Nephron progenitor cell (in vitro differentiated cells): ENCODE results near the gene LTC4S.

Experiments used
- DNase-seq: peaks from one replicate; pipeline ENCODE4 v3.0.0; 2021
- H3K27ac Mint-ChIP-seq: 2 replicates; pipeline ENCODE4 v1.8.0; 2021; ENCODE audit warnings: mild to moderate bottlenecking, moderate library complexity, mixed read lengths
- H3K27me3 Mint-ChIP-seq: 2 replicates; pipeline ENCODE4 v1.8.0; 2021; ENCODE audit warnings: mild to moderate bottlenecking, low read depth, mixed read lengths; ENCODE audit not compliant: poor library complexity
- H3K36me3 Mint-ChIP-seq: 2 replicates; pipeline ENCODE4 v1.8.0; 2021; ENCODE audit warnings: low read depth, mixed read lengths
- H3K4me1 Mint-ChIP-seq: 2 replicates; pipeline ENCODE4 v1.8.0; 2021; ENCODE audit warnings: mixed read lengths
- H3K4me3 Mint-ChIP-seq: 2 replicates; pipeline ENCODE4 v1.8.0; 2021; ENCODE audit warnings: mild to moderate bottlenecking, moderate library complexity, mixed read lengths
- H3K9me3 Mint-ChIP-seq: 2 replicates; pipeline ENCODE4 v1.8.0; 2021; ENCODE audit warnings: mild to moderate bottlenecking, moderate library complexity, mixed read lengths
- TF ChIP-seq, protein P1 (sequence below): fragments of 200-600 bp; sonication (generic); IDR thresholded peaks from 2 replicates; pipeline ENCODE4 v1.5.0; 2021; ENCODE audit warnings: antibody characterized with exemption

Gene LTC4S

DNA sequence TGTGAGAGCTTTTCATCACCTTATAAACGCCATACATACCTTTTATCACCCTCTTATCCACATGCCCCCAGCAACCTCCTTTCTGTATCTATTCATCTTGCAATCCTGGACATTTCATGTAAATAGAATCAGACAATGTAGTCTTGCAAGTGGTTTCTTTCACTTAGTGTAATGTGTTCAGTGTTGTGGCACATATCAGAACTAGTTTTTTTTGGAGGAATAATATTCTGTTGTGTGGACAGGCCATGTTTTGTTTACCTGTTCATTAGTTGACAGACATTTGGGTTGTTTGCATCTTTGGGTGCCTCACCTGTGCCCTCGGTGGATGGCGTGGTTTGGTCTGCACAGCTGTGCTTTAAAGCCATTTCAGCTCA is 28.3 kb downstream of the LTC4S start:
- TF ChIP-seq, protein P1, sequence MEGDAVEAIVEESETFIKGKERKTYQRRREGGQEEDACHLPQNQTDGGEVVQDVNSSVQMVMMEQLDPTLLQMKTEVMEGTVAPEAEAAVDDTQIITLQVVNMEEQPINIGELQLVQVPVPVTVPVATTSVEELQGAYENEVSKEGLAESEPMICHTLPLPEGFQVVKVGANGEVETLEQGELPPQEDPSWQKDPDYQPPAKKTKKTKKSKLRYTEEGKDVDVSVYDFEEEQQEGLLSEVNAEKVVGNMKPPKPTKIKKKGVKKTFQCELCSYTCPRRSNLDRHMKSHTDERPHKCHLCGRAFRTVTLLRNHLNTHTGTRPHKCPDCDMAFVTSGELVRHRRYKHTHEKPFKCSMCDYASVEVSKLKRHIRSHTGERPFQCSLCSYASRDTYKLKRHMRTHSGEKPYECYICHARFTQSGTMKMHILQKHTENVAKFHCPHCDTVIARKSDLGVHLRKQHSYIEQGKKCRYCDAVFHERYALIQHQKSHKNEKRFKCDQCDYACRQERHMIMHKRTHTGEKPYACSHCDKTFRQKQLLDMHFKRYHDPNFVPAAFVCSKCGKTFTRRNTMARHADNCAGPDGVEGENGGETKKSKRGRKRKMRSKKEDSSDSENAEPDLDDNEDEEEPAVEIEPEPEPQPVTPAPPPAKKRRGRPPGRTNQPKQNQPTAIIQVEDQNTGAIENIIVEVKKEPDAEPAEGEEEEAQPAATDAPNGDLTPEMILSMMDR: no peak
- peaks cover 39% of the 10 kb centered on the region for H3K4me1 Mint-ChIP-seq
- DNase-seq: no peak
- H3K9me3 Mint-ChIP-seq: no peaks in the 10 kb centered on the region
- peak overlapping the region; percentile 89 for H3K4me3 Mint-ChIP-seq
- peaks cover 9% of the 10 kb centered on the region for H3K27me3 Mint-ChIP-seq
- H3K27ac Mint-ChIP-seq: no peak overlapping the region
- peaks cover 28% of the 10 kb centered on the region for H3K36me3 Mint-ChIP-seq

DNA sequence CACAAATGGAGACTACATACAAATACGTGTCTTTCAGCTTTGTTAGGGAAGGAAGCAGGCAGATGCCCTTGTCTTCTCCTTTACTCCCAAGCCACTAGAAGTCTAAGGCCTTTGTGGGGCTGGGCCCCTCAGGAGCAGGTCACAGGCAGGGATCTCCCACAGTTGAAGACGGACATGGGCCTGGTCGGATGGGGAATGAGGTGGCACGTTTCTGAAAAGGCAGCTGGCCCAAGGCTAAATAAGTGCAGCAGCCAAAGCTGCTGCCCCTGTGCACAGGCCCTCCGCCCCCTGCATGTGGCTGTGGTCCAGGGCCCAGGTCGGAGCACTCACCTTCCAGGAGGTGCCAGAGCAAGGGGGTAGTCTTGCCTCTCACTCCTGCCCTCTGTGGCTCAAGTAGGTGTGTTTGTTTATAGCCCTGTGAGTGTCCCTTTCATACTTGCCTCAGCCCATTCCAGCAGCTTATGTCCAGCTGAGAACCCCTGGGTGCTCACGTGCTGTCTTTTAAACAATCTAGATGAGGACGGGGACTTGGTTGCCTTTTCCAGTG is 28.7 kb downstream of the LTC4S start:
- Mint-ChIP-seq H3K27ac (no peak overlapping the region), H3K9me3 (no peaks in the 10 kb centered on the region), H3K4me3 (peak overlapping the region; percentile 89), H3K27me3 (peaks cover 5% of the 10 kb centered on the region), H3K4me1 (peaks cover 39% of the 10 kb centered on the region), H3K36me3 (peaks cover 32% of the 10 kb centered on the region)
- DNase-seq: no peak
- TF ChIP-seq, protein P1: no peak

DNA sequence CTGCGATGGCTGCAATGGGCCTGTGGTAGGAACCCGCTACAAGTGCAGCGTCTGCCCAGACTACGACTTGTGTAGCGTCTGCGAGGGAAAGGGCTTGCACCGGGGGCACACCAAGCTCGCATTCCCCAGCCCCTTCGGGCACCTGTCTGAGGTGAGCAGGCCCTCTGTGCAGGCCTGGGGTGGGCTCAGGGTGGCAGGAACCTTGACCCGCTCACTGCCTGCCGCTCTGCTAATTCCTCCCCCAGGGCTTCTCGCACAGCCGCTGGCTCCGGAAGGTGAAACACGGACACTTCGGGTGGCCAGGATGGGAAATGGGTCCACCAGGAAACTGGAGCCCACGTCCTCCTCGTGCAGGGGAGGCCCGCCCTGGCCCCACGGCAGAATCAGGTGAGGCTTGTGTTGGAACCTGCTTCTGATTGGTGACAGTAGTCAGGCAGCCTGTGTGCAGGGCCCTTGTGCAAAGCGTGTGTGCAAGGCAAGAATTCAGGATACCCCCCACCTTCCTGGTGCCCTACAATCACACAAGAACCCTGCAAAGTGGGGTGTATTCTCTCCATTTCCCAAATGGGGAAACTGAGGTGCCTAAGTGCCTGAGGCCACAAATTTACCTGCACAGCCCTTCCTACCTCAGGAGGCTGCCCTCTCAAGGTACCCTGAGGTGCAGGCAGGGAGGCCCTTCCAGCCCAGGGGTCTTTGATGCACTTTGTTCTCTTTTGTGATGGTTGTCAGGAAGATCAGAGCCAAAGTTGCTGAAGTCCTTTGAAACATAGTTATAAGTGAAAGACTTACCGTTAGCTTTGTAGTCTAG is 30.4 kb downstream of the LTC4S start:
- Mint-ChIP-seq H3K27ac (no peak overlapping the region), H3K36me3 (peaks cover 48% of the 10 kb centered on the region), H3K27me3 (no peaks in the 10 kb centered on the region), H3K9me3 (no peaks in the 10 kb centered on the region), H3K4me1 (peaks cover 33% of the 10 kb centered on the region), H3K4me3 (no peak overlapping the region)
- no peak for DNase-seq
- TF ChIP-seq, protein P1: no peak

DNA sequence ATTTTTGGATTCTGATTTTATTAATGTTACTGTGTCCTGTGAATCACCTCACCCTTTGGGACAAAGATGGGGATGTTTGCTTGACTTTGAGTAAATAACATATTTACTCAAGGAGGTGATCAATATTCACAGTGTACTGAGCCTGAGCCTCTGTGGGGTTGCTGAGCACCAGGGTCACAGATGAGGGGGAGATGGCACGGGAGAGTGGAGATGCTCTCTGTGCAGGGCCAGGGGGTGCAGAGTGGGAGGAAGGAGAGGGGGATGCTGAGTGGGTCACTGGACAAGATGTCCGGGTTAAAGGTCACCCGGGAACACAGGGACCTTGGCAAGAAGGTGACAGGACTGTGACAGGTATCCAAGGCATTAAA is 30.9 kb downstream of the LTC4S start:
- Mint-ChIP-seq H3K4me3 (no peak overlapping the region), H3K36me3 (peaks cover 54% of the 10 kb centered on the region), H3K27ac (peak overlapping the region; percentile 44), H3K27me3 (no peaks in the 10 kb centered on the region), H3K4me1 (peaks cover 36% of the 10 kb centered on the region), H3K9me3 (peaks cover 4% of the 10 kb centered on the region)
- DNase-seq: no peak
- TF ChIP-seq, protein P1: no peak

DNA sequence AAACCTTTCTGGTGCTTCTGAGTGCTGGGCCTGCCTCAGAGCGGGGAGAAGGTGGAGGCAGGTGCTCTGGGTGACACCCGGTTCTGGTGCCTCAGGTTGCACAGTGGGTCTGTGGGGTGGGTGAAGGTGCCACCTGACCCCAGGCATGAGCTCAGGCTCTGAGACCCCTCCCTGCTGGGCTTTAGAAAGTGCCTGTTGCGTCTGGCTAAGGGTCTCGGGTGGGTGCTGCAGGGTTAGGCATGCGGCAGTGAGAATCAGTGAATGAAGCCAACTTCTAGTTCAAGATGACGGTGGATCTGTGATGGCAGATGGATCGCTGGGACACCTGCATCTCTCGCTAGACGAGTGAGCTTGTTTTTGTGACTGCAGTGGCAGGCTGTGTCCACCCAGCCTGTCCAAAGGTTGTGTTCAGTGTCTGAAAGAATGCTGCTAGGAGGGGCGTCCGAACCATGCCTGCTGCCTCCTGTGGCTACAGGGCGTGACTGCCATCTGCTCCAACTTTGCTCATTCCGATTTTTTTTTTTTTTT is 31.9 kb downstream of the LTC4S start:
- H3K36me3 Mint-ChIP-seq: peaks cover 64% of the 10 kb centered on the region
- no peaks in the 10 kb centered on the region for H3K27me3 Mint-ChIP-seq
- H3K4me3 Mint-ChIP-seq: no peak overlapping the region
- H3K4me1 Mint-ChIP-seq: peaks cover 32% of the 10 kb centered on the region
- peaks cover 12% of the 10 kb centered on the region for H3K9me3 Mint-ChIP-seq
- DNase-seq: no peak
- H3K27ac Mint-ChIP-seq: no peak overlapping the region
- TF ChIP-seq, protein P1: no peak

DNA sequence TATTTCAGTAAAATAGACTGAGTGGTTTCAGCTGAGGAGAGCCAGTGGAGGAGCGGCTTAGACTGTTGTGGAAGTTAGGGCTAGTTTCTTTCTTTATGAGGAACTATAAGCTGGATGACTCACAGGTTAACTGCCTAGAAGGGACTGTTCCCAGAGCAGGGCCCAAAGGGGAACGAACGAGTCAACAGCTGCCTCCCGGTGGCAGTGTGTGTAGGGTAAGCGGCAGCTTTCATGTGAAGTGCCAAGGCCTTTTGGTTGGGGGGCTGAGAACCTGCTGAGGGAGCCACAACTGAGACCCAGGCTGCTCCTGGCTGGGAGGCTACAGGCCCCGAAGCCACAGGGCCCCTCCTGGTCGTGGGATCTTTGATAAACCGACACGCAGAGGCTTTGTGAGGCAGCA is 33.9 kb downstream of the LTC4S start:
- Mint-ChIP-seq H3K27ac (peak overlapping the region; percentile 85), H3K27me3 (no peaks in the 10 kb centered on the region), H3K4me3 (no peak overlapping the region), H3K36me3 (peaks cover 84% of the 10 kb centered on the region), H3K9me3 (peaks cover 16% of the 10 kb centered on the region), H3K4me1 (peaks cover 20% of the 10 kb centered on the region)
- TF ChIP-seq, protein P1: no peak
- DNase-seq: no peak
